ENCODE results near the gene EEF1E1.

The EEF1E1 gene

GRCh38 chr6:8084586-8084985 lies 17.8 kb downstream of the EEF1E1 start:
- no peak overlapping the region for H3K4ac ChIP-seq (ENCODE audit: low read depth, low read length)
- H3K27me3 ChIP-seq (ENCODE audit: insufficient read depth, low read length): no peaks in the 10 kb centered on the region
- H2BK12ac ChIP-seq (ENCODE audit: low read length): no peak overlapping the region
- no peak overlapping the region for H2AK5ac ChIP-seq (ENCODE audit: low read length)
- no peaks in the 10 kb centered on the region for H3K4me1 ChIP-seq (ENCODE audit: control insufficient read depth in 1 of 2, insufficient read depth in 2 of 2, low read length in 2 of 2)
- H3K27ac ChIP-seq (ENCODE audit: low read depth, low read length): no peak overlapping the region
- no peak overlapping the region for H2BK5ac ChIP-seq (ENCODE audit: low read depth, low read length, poor library complexity)
- H2BK120ac ChIP-seq (ENCODE audit: insufficient read depth, low read length, poor library complexity): no peak overlapping the region
- H3K79me1 ChIP-seq (ENCODE audit: low read length): no peaks in the 10 kb centered on the region
- no peak overlapping the region for H3K23ac ChIP-seq (ENCODE audit: low read length)
- no peaks in the 10 kb centered on the region for H3K79me2 ChIP-seq (ENCODE audit: control insufficient read depth, insufficient read depth, low read length, poor library complexity)
- H3K36me3 ChIP-seq (ENCODE audit: control insufficient read depth in 1 of 2, insufficient read depth in 2 of 2, low read length in 2 of 2): peaks cover 7 to 19% of the 10 kb centered on the region in 2 experiments
- H3K4me2 ChIP-seq (ENCODE audit: low read length): no peak overlapping the region
- H2AFZ ChIP-seq (ENCODE audit: insufficient read depth, low read length, poor library complexity): no peak overlapping the region
- H3K9me3 ChIP-seq (ENCODE audit: insufficient read depth, low read depth, low read length): peaks cover 4% of the 10 kb centered on the region
- no peak overlapping the region for H4K8ac ChIP-seq (ENCODE audit: low read depth, low read length)
- no peak overlapping the region for H3K18ac ChIP-seq (ENCODE audit: low read length)
- WGBS (ENCODE audit: extremely low coverage, insufficient coverage, insufficient read length): no CpG with 5 or more reads among the region's 4 CpGs
- no peak overlapping the region for H3K9ac ChIP-seq (ENCODE audit: low read length)
- no peak for DNase-seq
- no peak overlapping the region for H3K4me3 ChIP-seq (ENCODE audit: low read depth, low read length)
- H4K12ac ChIP-seq (ENCODE audit: low read depth, low read length): no peak overlapping the region
- no peak overlapping the region for H3K14ac ChIP-seq (ENCODE audit: low read length)
- no peak overlapping the region for H4K91ac ChIP-seq (ENCODE audit: low read depth, low read length)

GRCh38 chr6:8082954-8083858 lies 19.1 kb downstream of the EEF1E1 start:
- no peak overlapping the region for H3K9ac ChIP-seq (ENCODE audit: low read length)
- H3K14ac ChIP-seq (ENCODE audit: low read length): no peak overlapping the region
- H3K4me3 ChIP-seq (ENCODE audit: low read depth, low read length): no peak overlapping the region
- H2BK5ac ChIP-seq (ENCODE audit: low read depth, low read length, poor library complexity): no peak overlapping the region
- WGBS (ENCODE audit: extremely low coverage, insufficient coverage, insufficient read length): no CpG with 5 or more reads among the region's 11 CpGs
- no peak overlapping the region for H3K23ac ChIP-seq (ENCODE audit: low read length)
- H2AK5ac ChIP-seq (ENCODE audit: low read length): no peak overlapping the region
- no peaks in the 10 kb centered on the region for H3K79me2 ChIP-seq (ENCODE audit: control insufficient read depth, insufficient read depth, low read length, poor library complexity)
- H3K27ac ChIP-seq (ENCODE audit: low read depth, low read length): no peak overlapping the region
- no peak overlapping the region for H3K4ac ChIP-seq (ENCODE audit: low read depth, low read length)
- H3K36me3 ChIP-seq (ENCODE audit: control insufficient read depth in 1 of 2, insufficient read depth in 2 of 2, low read length in 2 of 2): peaks cover 3 to 7% of the 10 kb centered on the region in 2 experiments
- H2BK12ac ChIP-seq (ENCODE audit: low read length): no peak overlapping the region
- no peak overlapping the region for H2AFZ ChIP-seq (ENCODE audit: insufficient read depth, low read length, poor library complexity)
- no peaks in the 10 kb centered on the region for H3K9me3 ChIP-seq (ENCODE audit: insufficient read depth, low read depth, low read length)
- H4K12ac ChIP-seq (ENCODE audit: low read depth, low read length): no peak overlapping the region
- H3K27me3 ChIP-seq (ENCODE audit: insufficient read depth, low read length): no peaks in the 10 kb centered on the region
- H3K18ac ChIP-seq (ENCODE audit: low read length): no peak overlapping the region
- no peak overlapping the region for H4K91ac ChIP-seq (ENCODE audit: low read depth, low read length)
- no peak overlapping the region for H3K4me2 ChIP-seq (ENCODE audit: low read length)
- DNase-seq: peak in 1 of 2 donors; percentile 45
- H3K4me1 ChIP-seq (ENCODE audit: control insufficient read depth in 1 of 2, insufficient read depth in 2 of 2, low read length in 2 of 2): no peaks in the 10 kb centered on the region
- no peak overlapping the region for H4K8ac ChIP-seq (ENCODE audit: low read depth, low read length)
- H3K79me1 ChIP-seq (ENCODE audit: low read length): no peaks in the 10 kb centered on the region
- H2BK120ac ChIP-seq (ENCODE audit: insufficient read depth, low read length, poor library complexity): no peak overlapping the region

DNA sequence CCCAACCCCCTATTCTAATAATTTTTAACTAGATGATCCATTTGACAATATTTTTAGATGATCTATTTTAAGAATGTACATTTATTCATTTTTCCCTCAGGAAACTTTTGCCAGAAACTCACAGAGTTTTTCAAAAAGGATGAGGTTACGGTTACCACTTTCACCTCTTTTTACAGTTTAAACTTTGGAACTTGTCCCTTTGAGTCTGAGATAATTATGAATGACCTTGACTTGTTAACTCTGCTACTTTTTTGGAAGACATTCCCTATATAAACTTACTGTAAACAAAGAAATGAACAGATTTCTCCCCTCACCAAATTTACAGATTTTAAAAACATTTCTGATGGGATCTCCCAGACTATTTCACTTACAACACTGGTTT lies 19.8 kb downstream of the EEF1E1 start:
- Histone ChIP-seq H4K91ac (ENCODE audit: low read depth, low read length) (no peak overlapping the region), H4K12ac (ENCODE audit: low read depth, low read length) (no peak overlapping the region), H2BK5ac (ENCODE audit: low read depth, low read length, poor library complexity) (no peak overlapping the region), H3K9ac (ENCODE audit: low read length) (no peak overlapping the region), H3K36me3 (ENCODE audit: control insufficient read depth in 1 of 2, insufficient read depth in 2 of 2, low read length in 2 of 2) (peaks cover 3% of the 10 kb centered on the region in 2 experiments), H3K27me3 (ENCODE audit: insufficient read depth, low read length) (no peaks in the 10 kb centered on the region), H2BK120ac (ENCODE audit: insufficient read depth, low read length, poor library complexity) (no peak overlapping the region), H3K4me2 (ENCODE audit: low read length) (no peak overlapping the region), H4K8ac (ENCODE audit: low read depth, low read length) (no peak overlapping the region), H2AFZ (ENCODE audit: insufficient read depth, low read length, poor library complexity) (no peak overlapping the region), H3K9me3 (ENCODE audit: insufficient read depth, low read depth, low read length) (no peaks in the 10 kb centered on the region), H2AK5ac (ENCODE audit: low read length) (no peak overlapping the region), H3K23ac (ENCODE audit: low read length) (no peak overlapping the region), H3K27ac (ENCODE audit: low read depth, low read length) (no peak overlapping the region), H3K4me3 (ENCODE audit: low read depth, low read length) (no peak overlapping the region), H3K79me2 (ENCODE audit: control insufficient read depth, insufficient read depth, low read length, poor library complexity) (no peaks in the 10 kb centered on the region), H2BK12ac (ENCODE audit: low read length) (no peak overlapping the region), H3K18ac (ENCODE audit: low read length) (no peak overlapping the region), H3K79me1 (ENCODE audit: low read length) (no peaks in the 10 kb centered on the region), H3K4ac (ENCODE audit: low read depth, low read length) (no peak overlapping the region), H3K4me1 (ENCODE audit: control insufficient read depth in 1 of 2, insufficient read depth in 2 of 2, low read length in 2 of 2) (no peaks in the 10 kb centered on the region), H3K14ac (ENCODE audit: low read length) (no peak overlapping the region)
- WGBS (ENCODE audit: extremely low coverage, insufficient coverage, insufficient read length): no CpG with 5 or more reads among the region's 1 CpG
- no peak for DNase-seq

DNA sequence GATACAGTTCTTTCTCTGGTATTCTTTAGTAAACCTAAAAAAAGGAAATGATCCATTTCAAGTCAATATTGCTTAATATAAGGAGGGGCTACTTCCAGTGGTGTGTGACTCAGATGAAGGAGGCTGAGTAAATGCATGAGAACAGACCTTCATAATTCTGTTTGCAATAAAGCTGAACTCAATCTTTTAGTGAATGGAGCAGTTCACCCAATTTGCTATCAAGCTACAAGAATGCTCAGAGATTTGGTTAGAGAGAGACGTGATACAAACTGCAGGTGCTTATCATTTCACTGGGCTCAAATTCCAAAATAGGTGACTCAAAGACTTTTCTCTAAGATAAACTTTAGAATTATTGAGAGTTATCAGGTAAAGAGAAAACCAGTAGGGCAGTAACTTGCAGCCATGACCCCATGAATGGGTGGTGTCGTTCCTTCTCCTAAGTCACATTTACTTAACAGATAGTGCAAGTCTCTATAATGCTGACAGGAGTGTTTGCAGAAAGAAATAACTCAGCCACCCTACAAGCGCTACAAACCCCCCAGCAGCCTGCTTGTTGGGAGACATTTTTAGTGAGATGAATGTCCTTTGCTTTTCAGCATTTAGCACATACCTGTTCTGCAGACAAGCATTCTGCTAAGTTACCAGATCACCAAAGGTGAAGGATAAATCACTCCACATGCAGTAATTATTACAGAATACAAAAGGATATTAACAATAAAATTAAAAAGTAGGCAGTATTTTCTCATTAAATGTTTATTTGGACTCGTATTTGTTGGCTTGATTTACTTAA lies 21.8 kb downstream of the EEF1E1 start:
- Histone ChIP-seq H3K9ac (ENCODE audit: low read length) (no peak overlapping the region), H3K14ac (ENCODE audit: low read length) (no peak overlapping the region), H3K79me1 (ENCODE audit: low read length) (no peaks in the 10 kb centered on the region), H2AK5ac (ENCODE audit: low read length) (no peak overlapping the region), H3K18ac (ENCODE audit: low read length) (no peak overlapping the region), H4K12ac (ENCODE audit: low read depth, low read length) (no peak overlapping the region), H3K4me1 (ENCODE audit: control insufficient read depth in 1 of 2, insufficient read depth in 2 of 2, low read length in 2 of 2) (no peaks in the 10 kb centered on the region), H3K27ac (ENCODE audit: low read depth, low read length) (no peak overlapping the region), H3K9me3 (ENCODE audit: insufficient read depth, low read depth, low read length) (no peaks in the 10 kb centered on the region), H2BK5ac (ENCODE audit: low read depth, low read length, poor library complexity) (no peak overlapping the region), H4K91ac (ENCODE audit: low read depth, low read length) (no peak overlapping the region), H2BK120ac (ENCODE audit: insufficient read depth, low read length, poor library complexity) (no peak overlapping the region), H3K23ac (ENCODE audit: low read length) (no peak overlapping the region), H3K79me2 (ENCODE audit: control insufficient read depth, insufficient read depth, low read length, poor library complexity) (no peaks in the 10 kb centered on the region), H3K36me3 (ENCODE audit: control insufficient read depth in 1 of 2, insufficient read depth in 2 of 2, low read length in 2 of 2) (no peaks in the 10 kb centered on the region), H3K4ac (ENCODE audit: low read depth, low read length) (no peak overlapping the region), H2BK12ac (ENCODE audit: low read length) (no peak overlapping the region), H3K4me3 (ENCODE audit: low read depth, low read length) (no peak overlapping the region), H3K4me2 (ENCODE audit: low read length) (no peak overlapping the region), H4K8ac (ENCODE audit: low read depth, low read length) (no peak overlapping the region), H3K27me3 (ENCODE audit: insufficient read depth, low read length) (no peaks in the 10 kb centered on the region), H2AFZ (ENCODE audit: insufficient read depth, low read length, poor library complexity) (no peak overlapping the region)
- peak in 1 of 2 donors; percentile 21 for DNase-seq
- no CpG with 5 or more reads among the region's 4 CpGs for WGBS (ENCODE audit: extremely low coverage, insufficient coverage, insufficient read length)
